Measurements from ENCODE around the gene APOB.

- no peak for TF ChIP-seq CTCF (conservative IDR thresholded peaks at IDR 0.05; ENCODE audit: low read length)
- TF ChIP-seq EZH2phosphoT487 (IDR thresholded peaks at IDR 0.05; ENCODE audit: borderline replicate concordance), result no peak
Observed at GRCh38 chr2:21050164-21050563, 6.3 kb upstream of the APOB start.

All from Loucy (cell line).